Measurements from ENCODE around the gene JMJD6. TPM values are rescaled to one million over a fixed set of nuclear protein-coding genes. Genes with fewer than 3 reads are reported as not detected.
A peak's percentile ranks its signal among the peaks of the same experiment; 100 is the strongest.
"Not testable (repeated sequence)": the region's sequence is repeated elsewhere in the genome, so short reads cannot be mapped to it uniquely, and the experiment has no call there.

Gene JMJD6
- total RNA-seq, 1 experiment from 2014 or later: 28.9 TPM

DNA sequence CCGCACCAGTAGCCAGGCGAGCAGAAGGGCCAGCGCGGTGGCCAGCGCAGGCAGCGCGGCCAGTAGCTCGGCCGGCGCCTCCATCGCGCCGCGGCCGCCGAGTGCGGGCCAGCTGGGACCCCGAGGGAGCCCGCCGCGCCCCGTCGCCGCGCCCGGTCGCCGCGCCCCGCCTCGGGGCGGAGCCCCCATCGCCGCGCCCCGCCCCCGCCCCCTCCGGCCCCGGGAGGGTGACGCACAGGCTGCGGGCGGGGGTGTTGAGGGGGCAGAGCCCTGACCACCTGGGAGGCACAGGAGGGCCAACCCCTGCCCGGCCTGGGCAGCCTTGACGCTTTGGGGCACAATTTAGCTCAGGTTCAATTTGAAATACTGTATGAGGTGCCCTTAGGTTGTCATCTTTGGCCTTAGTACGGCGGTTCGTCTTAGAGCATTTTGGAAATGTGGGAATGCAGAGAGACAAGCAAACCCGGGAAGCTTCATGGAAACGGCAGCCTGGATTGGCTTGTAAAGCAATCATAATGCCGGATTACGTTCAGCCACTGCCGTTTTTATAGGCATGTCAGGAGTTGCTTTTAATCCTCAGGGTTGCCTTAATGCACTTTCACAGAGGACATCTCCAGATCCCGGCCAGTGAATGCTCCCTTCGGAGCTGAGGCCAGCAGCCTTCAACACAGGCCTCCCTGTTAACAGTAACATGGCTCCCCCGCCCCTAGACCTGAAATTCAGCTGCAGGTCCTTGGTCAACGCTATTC lies 15.4 kb downstream of the JMJD6 start, which contains the start of gene MXRA7:
Gene MXRA7, minus strand, starts transcription at position 103 of the 749 bp plus-strand sequence. Its CDS starts 19 bp downstream, at position 84.
- no peak within 1 kb of the TSS for H3K23ac ChIP-seq (ENCODE audit: insufficient read length, low read depth, low read length)
- no peak within 1 kb of the TSS for H3K4ac ChIP-seq (ENCODE audit: low read depth, low read length)
- no peak for TF ChIP-seq CTCF (conservative IDR thresholded peaks at IDR 0.05)
- H3K14ac ChIP-seq (ENCODE audit: insufficient read depth, low read length): no peak within 1 kb of the TSS; the same call in 1 of the 2 replicates
- H3K79me2 ChIP-seq (ENCODE audit: insufficient read depth, low read length): no peaks in the 10 kb centered on the region
- H3K9me3 ChIP-seq (ENCODE audit: control insufficient read depth, low read depth, low read length): no peaks in the 10 kb centered on the region
- peak; percentile 86 for DNase-seq
- H2BK12ac ChIP-seq (ENCODE audit: insufficient read length, low read depth, low read length): no peak within 1 kb of the TSS
- H4K91ac ChIP-seq (ENCODE audit: insufficient read length, low read depth, low read length): no peak within 1 kb of the TSS
- H4K8ac ChIP-seq (replicated peaks; ENCODE audit: insufficient read length, low read depth, low read length): no peak within 1 kb of the TSS
- Mint-ChIP-seq H3K4me3 (peak within 1 kb of the TSS; percentile 65 to 82), H3K27me3 (ENCODE audit: low read depth) (peaks cover 18% of the 10 kb centered on the region), H3K4me1 (peaks cover 33 to 36% of the 10 kb centered on the region in 2 experiments), H3K9me3 (no peaks in the 10 kb centered on the region), H3K36me3 (ENCODE audit: insufficient read depth in 1 of 3, low read depth in 3 of 3) (peaks cover 0 to 11% (median 10%) of the 10 kb centered on the region in 3 experiments; a peak in 4 of 7 replicates), H3K27ac (peak within 1 kb of the TSS in 1 of 3 experiments; percentile 45; a peak in 3 of 7 replicates)
- no peaks in the 10 kb centered on the region for H4K20me1 ChIP-seq (ENCODE audit: control insufficient read depth, insufficient read depth, insufficient read length)
- no peak within 1 kb of the TSS for H3K9ac ChIP-seq (ENCODE audit: extremely low read depth, insufficient read length, low read length)
- H3K4me1 ChIP-seq (ENCODE audit: insufficient read depth, low read length): peaks cover 3% of the 10 kb centered on the region; the same call in 1 of the 2 replicates
- no peak within 1 kb of the TSS for H4K5ac ChIP-seq (ENCODE audit: insufficient read length, low read depth, low read length)
- peak within 1 kb of the TSS; percentile 46 for H2AFZ ChIP-seq (ENCODE audit: low read length)
- no peak within 1 kb of the TSS for H2BK5ac ChIP-seq (ENCODE audit: insufficient read length, low read length)
- no CpG with 5 or more reads among the region's 56 CpGs for WGBS (ENCODE audit: extremely low coverage, insufficient read length, low lambda C conversion rate)
- H3K18ac ChIP-seq (ENCODE audit: insufficient read length, low read depth, low read length): no peak within 1 kb of the TSS
- H3K23me2 ChIP-seq (ENCODE audit: insufficient read length, low read depth, low read length, poor library complexity, severe bottlenecking): peaks cover 4% of the 10 kb centered on the region
- H3K4me2 ChIP-seq (ENCODE audit: insufficient read depth, insufficient read length, low read length): peak within 1 kb of the TSS; percentile 52
- no peaks in the 10 kb centered on the region; the same call in 1 of the 2 replicates for H3K27me3 ChIP-seq (ENCODE audit: insufficient read depth, low read length)
- H2BK120ac ChIP-seq (ENCODE audit: low read depth, low read length, poor library complexity, severe bottlenecking): no peak within 1 kb of the TSS
- no peak within 1 kb of the TSS for H3K56ac ChIP-seq (ENCODE audit: insufficient read length, low read depth, low read length)
- no peak within 1 kb of the TSS for H2AK5ac ChIP-seq (ENCODE audit: insufficient read length, low read length)
- no peaks in the 10 kb centered on the region for H3K79me1 ChIP-seq (ENCODE audit: insufficient read depth, low read depth, low read length, poor library complexity, severe bottlenecking)
- H3T11ph ChIP-seq (ENCODE audit: low read length): no peak within 1 kb of the TSS
- no peak within 1 kb of the TSS for H3K27ac ChIP-seq (ENCODE audit: insufficient read length, low read depth, low read length)
- no peak within 1 kb of the TSS for H2BK15ac ChIP-seq (ENCODE audit: low read depth, low read length)
- no peak within 1 kb of the TSS for H2BK20ac ChIP-seq (ENCODE audit: low read depth, low read length, poor library complexity, severe bottlenecking)

DNA sequence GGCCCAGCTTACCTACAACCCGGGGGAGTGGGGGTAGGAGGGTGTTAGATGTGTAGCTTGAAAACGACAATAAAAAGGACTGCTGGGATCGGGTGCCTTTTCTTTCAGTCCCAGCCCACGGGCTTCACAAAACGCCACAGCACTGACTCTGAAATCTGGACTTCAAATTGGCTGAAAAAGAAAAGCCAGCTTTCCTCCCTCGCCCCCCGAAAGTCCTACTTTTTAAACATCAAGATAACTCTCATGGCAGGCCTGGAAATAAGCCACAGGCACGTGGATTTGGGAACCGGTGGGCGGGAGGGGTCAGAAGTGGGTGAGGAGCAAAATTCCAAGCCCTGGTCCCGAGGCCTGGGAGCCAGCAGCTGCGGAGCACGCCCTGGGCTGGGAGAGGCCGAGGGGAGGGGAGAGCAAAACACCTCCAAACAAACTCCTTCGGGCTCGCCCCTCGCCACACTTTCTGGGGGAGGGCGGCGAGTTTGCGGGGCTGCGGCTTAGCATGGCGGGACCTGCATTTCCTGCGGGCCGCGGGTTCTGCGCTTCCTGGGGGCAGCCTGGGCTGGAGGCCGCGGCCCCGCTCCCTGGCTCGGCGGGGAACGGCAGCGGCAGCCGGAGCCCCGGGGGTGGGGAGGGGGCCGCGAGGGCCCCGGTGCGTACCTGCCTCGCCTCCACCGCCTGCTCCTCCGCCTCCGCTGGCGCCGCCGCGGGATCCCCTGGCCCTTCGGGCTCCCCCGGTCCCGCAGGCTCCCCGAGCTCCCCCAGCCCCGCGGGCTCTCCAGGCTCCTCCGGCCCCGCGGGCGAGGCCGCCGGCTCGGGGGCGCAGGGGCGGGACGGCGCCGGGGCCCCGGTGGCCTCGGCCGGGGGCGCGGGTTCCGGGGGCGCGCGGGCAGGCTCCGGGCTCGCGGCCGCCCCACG lies 16.2 kb downstream of the JMJD6 start:
- H3K27ac Mint-ChIP-seq; H3K4ac ChIP-seq (ENCODE audit: low read depth, low read length); H3K36me3 Mint-ChIP-seq (ENCODE audit: insufficient read depth in 1 of 3, low read depth in 3 of 3); H3K27ac ChIP-seq (ENCODE audit: insufficient read length, low read depth, low read length); H2BK15ac ChIP-seq (ENCODE audit: low read depth, low read length); H3T11ph ChIP-seq (ENCODE audit: low read length); H3K56ac ChIP-seq (ENCODE audit: insufficient read length, low read depth, low read length); H2AK5ac ChIP-seq (ENCODE audit: insufficient read length, low read length); H4K91ac ChIP-seq (ENCODE audit: insufficient read length, low read depth, low read length); H3K14ac ChIP-seq (ENCODE audit: insufficient read depth, low read length); H3K79me2 ChIP-seq (ENCODE audit: insufficient read depth, low read length); H4K5ac ChIP-seq (ENCODE audit: insufficient read length, low read depth, low read length); H2AFZ ChIP-seq (ENCODE audit: low read length); H4K20me1 ChIP-seq (ENCODE audit: control insufficient read depth, insufficient read depth, insufficient read length); H3K23me2 ChIP-seq (ENCODE audit: insufficient read length, low read depth, low read length, poor library complexity, severe bottlenecking); H3K27me3 ChIP-seq (ENCODE audit: insufficient read depth, low read length); H3K18ac ChIP-seq (ENCODE audit: insufficient read length, low read depth, low read length); H2BK12ac ChIP-seq (ENCODE audit: insufficient read length, low read depth, low read length); H3K4me1 ChIP-seq (ENCODE audit: insufficient read depth, low read length); H2BK5ac ChIP-seq (ENCODE audit: insufficient read length, low read length); H4K8ac ChIP-seq (replicated peaks; ENCODE audit: insufficient read length, low read depth, low read length); H2BK120ac ChIP-seq (ENCODE audit: low read depth, low read length, poor library complexity, severe bottlenecking); H2BK20ac ChIP-seq (ENCODE audit: low read depth, low read length, poor library complexity, severe bottlenecking); H3K9me3 Mint-ChIP-seq; H3K23ac ChIP-seq (ENCODE audit: insufficient read length, low read depth, low read length); H3K79me1 ChIP-seq (ENCODE audit: insufficient read depth, low read depth, low read length, poor library complexity, severe bottlenecking); H3K9me3 ChIP-seq (ENCODE audit: control insufficient read depth, low read depth, low read length); H3K9ac ChIP-seq (ENCODE audit: extremely low read depth, insufficient read length, low read length): not testable (repeated sequence)
- peak overlapping the region; percentile 22 for H3K4me2 ChIP-seq (ENCODE audit: insufficient read depth, insufficient read length, low read length)
- H3K4me3 Mint-ChIP-seq: peak overlapping the region; percentile 65 to 82
- peaks cover 33 to 36% of the 10 kb centered on the region in 2 experiments for H3K4me1 Mint-ChIP-seq
- no CpG with 5 or more reads among the region's 79 CpGs for WGBS (ENCODE audit: extremely low coverage, insufficient read length, low lambda C conversion rate)
- H3K27me3 Mint-ChIP-seq (ENCODE audit: low read depth): peaks cover 18% of the 10 kb centered on the region
- peak; percentile 50 for DNase-seq

Measured in H9 (cell line).